Renal cortex interstitium (tissue), 11 donors: ENCODE measurements around the gene SLC9A7. TPM values are rescaled to one million over a fixed set of nuclear protein-coding genes. Genes with fewer than 3 reads are reported as not detected.

Experiments
- DNase-seq, 11 donors: peaks; one replicate each; pipeline ENCODE4 v3.0.0-alpha.2; 2013; ENCODE audit warnings: low read depth in 9 of 11, low spot score in 4 of 11; ENCODE audit errors: extremely low read depth in 1 of 11
- polyA plus RNA-seq, 3 donors: library from polyadenylated mRNA; unstranded; fragments of 120-200 nt; gene quantifications; one replicate each; pipeline ENCODE4 v1.2.1, GENCODE V29; 2013; ENCODE audit not compliant: insufficient read length in 3 of 3

Gene SLC9A7
- polyA plus RNA-seq, 3 donors: 4.1 to 4.5 (median 4.4) TPM

GRCh38 chrX:46571423-46572339 lies 187.2 kb downstream of the SLC9A7 start:
- no peak for DNase-seq

GRCh38 chrX:46569621-46570020 lies 189.3 kb downstream of the SLC9A7 start:
- no peak for DNase-seq

GRCh38 chrX:46567388-46567787 lies 191.5 kb downstream of the SLC9A7 start:
- no peak for DNase-seq

DNA sequence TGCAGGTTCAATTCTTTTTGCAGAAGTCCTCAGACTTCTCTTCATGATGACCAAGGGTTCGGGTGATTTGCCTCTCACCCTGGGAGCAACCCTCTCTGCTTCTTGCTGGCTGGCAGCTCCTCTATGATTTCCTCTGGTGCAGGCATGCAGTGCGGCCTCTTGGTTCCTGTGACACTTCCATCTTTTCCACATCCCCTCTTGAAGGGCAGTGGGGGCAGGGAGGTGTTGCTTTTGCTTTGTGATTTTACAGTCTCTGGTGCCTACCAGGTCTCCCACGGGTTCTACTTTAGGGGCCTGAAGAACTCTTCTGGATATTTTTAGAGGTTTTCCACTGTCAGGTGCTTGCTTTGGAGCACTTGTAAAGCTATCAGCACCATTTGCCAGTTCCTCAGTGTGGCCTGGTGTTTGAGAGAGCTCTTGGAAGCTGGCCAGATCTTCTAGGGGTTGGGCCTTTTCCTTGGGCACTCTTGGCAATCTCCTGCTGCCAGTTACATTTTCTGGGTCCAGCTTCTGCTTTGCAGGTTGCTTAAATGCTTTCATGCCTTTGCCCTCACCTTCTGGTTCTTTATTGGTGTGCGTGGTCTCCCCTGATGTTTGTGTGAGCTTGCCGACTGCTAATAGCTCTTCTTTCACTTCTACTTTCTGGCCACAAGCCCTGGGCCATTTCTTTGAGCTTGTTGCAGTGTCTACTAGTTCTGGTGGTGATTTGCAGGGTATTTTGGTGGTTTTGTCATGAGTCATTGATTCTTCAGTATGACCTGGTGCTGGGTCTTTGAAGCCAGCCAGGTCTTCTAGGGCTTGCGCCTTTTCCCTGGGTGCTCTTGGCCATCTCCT lies 196.9 kb downstream of the SLC9A7 start:
- DNase-seq: no peak

- DNase-seq: no peak
These were observed 199.9 kb downstream of the SLC9A7 start for GRCh38 chrX:46559062-46559461.

DNA sequence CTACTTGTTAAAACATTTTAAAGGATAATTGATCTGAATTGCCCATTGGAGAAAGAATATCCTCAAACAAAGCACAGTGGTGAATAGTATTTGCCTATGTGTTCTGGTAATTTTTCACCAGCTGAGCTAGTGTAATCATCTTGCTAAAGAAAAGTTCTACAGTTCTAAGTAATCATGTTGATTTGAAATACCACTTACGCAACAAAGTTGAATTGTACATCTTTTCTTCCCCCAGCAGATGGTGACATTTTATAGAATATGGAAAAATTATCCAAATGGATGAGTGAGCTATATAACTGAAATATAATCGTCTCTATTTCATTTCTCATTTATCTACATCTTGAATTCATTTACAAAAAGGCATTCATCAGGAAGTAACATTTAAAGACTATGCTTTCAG lies 204.0 kb downstream of the SLC9A7 start:
- no peak for DNase-seq

DNA sequence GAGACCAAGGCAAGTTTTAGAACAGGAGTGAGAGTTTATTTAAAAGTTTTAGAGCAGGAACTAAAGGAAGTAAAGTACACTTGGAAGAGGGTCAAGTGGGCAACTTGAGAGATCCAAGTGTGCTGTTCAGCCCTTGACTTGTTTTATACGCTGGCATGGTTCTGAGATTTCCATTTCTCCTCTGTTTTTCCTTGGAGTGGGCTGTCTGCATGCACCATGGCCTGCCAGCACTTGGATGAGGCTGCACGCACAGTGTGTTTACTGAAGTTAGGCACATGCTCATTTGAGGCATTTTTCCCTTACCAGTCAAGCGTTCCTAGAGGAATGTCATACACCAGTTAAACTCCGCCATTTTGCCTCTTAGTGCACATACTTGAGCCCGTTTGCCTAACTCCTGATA lies 205.0 kb downstream of the SLC9A7 start:
- DNase-seq: no peak

DNA sequence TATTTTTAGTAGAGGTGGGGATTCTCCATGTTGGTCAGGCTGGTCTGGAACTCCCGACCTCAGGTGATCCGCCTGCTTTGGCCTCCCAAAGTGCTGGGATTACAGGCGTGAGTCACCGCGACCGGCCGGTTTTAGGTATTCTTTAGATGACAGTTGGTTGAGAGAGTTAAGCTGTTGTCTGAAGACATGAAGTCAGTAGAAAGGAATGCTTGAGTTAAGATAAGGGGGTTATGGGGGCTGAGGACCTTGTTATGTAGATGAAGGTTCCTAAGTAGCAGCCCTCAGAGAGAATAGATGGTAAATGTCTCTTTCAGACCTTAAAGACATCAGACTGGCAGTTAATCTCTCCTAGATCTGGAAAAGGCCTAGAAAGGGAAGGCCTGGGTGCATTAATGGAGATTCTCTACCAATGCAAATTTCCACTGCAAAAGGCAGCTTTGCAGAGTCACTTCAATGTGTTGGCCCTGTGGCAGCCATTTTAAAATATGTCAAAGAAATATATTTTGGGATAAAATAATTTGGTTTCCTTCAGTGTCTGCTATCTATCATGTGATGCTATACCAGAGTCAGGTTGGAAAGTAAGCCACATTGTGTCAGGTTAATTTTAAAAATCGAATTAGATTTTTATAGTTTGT lies 207.3 kb downstream of the SLC9A7 start:
- DNase-seq: no peak

DNA sequence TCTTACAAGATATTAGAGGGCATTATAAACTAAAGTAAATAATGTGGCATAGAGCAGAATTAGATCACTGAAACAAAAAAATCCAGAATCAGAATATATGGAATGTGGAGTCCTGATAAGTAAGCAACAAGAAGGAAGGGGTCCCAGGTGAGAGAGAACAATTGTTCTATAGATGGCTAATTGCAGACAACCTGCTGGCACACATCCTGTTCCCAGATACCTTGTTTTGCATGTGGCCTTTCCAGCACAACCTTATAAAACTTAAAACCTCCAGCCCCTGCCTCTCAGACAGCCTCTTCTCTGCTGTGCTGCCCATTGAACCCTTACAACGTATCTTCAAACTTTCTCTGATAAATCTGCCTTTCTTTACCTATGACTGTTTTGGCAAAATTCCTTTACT lies 209.0 kb downstream of the SLC9A7 start:
- no peak for DNase-seq

Other genes with a start within 250 kb of the SLC9A7 start
- 1 to 10 TPM; 5.8 to 6.7 (median 6.4) TPM for gene ZNF674, start 213.7 kb downstream of the SLC9A7 start, polyA plus RNA-seq
- 1 to 10 TPM; 1.9 to 2.9 (median 2.1) TPM for gene CHST7, start 185.4 kb downstream of the SLC9A7 start, polyA plus RNA-seq
- gene RP2, start 77.9 kb upstream of the SLC9A7 start, polyA plus RNA-seq: 10 to 100 TPM; 13.3 to 15.0 (median 14.7) TPM
- 10 to 100 TPM; 23.9 to 28.1 (median 27.6) TPM for gene JADE3, start 153.3 kb upstream of the SLC9A7 start, polyA plus RNA-seq